ENCODE results near the gene SHC2.

SHC2 gene, protein sequence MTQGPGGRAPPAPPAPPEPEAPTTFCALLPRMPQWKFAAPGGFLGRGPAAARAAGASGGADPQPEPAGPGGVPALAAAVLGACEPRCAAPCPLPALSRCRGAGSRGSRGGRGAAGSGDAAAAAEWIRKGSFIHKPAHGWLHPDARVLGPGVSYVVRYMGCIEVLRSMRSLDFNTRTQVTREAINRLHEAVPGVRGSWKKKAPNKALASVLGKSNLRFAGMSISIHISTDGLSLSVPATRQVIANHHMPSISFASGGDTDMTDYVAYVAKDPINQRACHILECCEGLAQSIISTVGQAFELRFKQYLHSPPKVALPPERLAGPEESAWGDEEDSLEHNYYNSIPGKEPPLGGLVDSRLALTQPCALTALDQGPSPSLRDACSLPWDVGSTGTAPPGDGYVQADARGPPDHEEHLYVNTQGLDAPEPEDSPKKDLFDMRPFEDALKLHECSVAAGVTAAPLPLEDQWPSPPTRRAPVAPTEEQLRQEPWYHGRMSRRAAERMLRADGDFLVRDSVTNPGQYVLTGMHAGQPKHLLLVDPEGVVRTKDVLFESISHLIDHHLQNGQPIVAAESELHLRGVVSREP

DNA sequence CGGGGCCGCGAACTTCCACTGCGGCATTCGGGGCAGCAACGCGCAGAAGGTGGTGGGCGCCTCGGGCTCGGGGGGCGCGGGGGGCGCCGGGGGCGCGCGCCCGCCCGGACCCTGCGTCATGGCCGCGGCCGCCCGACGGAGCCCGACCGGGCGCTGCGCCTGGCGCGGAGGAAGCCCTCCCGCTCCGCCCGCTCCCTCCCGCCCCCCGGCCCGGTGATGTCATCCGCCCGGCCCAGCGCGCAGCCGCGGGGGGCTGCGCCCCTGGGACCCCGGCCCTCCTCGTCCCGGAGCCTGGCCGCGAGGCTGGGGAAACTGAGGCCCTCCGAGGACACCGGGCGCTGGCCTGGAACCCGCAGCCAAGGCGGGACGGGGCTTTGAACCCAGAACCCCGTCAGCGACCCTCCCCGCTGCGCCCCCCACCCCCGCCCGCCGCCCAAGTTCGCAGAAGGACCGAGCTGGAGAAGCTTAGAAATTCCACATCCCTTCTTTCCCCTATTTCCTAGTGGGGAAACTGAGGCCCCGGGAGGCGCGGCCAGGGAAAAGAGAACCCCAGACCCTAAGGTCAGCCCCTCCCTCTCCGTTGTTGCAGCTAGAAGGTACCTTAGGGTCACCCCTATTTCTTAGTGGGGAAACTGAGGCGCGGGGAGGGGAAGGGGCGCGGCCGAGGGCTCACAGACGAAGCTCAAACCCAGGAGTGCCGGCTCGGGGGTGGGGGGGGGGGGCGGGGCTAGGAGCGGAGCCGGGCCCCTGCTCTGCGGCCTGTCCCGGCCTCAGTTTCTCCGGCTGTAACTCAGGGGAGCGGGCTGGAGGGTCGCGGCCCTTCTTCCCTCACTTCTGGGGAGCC, at the start of gene SHC2:
Gene SHC2, minus strand, starts transcription at position 157 of the 844 bp plus-strand sequence. Its CDS starts 37 bp downstream, at position 120.
- DNase-seq (ENCODE audit: low read depth in 4 of 4, low spot score in 1 of 4) = no peak

DNA sequence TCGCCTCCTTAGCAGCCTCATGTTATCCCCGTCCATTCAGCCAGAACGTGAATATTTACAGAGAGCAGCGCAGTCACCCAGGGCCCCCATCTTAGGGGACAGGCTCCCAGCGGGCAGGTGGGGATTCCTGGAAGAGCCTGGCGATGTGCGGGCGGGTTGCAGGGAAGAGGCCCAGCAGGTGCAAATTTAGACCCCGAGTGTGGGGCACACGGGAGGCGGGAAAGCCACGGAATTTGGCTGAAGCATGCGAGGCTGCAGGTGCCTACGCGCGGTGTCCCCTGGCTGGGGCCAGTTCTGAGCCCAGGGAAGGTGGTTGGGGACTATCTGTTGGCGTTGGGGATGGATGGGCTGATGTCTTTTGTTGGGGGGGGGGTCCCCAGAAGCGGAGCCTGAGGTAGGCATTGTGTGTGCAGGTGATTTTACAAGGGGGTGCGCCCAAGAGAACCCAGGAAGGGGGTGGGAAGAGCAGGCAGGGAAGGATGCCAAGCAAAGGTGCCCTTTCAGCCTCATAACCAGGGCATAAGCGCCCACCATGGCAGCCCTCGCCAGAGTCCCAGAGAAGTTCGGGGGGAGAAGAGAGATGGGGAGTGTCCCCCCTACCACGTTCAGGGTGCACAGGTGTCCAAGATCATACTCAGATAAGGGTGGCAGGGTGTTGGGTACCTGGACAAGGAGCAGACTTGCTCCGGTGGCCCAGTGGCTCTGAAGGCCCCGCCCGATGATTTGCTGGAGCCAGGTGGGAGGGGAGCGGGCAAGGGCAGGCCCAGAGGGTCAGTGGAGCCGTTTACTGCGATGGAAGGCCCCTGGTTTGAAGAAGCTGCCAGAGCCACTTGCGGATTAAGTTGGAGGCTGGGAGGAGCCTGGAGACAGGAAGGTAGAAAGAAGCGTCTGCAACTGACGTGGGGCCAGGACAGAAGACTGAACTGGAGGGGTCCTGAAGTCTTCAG, 47.6 kb upstream of the SHC2 start:
- no peak for DNase-seq (ENCODE audit: low read depth in 4 of 4, low spot score in 1 of 4)

DNA sequence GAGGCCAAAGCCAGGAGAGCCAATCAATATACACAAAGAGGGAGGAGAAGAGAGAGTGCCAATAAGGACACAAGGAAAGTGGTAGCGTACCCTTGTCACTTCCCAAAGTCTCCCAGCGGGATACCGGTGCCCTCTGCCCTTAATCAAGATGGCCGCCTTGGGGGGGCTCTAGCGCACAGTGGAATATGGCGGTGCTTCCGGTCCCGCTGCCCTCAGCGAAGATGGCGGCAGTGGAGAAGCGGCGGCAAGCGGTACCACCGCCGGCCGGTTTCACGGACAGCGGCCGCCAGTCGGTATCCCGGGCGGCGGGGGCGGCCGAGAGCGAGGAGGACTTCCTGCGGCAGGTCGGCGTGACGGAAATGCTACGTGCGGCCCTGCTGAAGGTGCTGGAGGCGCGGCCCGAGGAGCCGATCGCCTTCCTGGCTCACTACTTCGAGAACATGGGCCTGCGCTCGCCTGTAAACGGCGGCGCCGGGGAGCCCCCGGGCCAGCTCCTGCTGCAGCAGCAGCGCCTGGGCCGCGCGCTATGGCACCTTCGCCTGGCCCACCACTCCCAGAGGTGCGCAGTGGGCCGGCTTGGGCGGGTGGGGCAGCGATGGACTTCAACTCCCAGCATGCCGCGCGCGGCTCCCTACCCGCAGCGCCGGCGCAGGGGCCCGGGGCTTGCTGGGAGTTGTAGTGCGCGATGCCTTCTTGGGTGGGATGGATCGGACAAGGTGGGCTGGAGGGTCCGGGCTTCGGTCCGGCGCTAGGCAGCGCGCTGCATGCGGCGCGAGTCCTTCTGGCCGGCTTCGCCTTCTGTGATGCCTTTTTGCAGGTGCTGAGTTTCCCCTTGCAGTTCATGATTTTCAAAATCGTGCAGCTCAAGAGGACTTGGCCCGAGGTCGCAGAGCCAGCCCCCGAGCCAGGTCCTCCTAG, 46.7 kb upstream of the SHC2 start, which contains the start of gene TPGS1:
Gene TPGS1, plus strand, starts transcription at position 212 of the 918 bp plus-strand sequence. Its CDS starts 10 bp downstream, at position 222.
- peak; percentile 56 to 85 (median 74) for DNase-seq (ENCODE audit: low read depth in 4 of 4, low spot score in 1 of 4)

DNA sequence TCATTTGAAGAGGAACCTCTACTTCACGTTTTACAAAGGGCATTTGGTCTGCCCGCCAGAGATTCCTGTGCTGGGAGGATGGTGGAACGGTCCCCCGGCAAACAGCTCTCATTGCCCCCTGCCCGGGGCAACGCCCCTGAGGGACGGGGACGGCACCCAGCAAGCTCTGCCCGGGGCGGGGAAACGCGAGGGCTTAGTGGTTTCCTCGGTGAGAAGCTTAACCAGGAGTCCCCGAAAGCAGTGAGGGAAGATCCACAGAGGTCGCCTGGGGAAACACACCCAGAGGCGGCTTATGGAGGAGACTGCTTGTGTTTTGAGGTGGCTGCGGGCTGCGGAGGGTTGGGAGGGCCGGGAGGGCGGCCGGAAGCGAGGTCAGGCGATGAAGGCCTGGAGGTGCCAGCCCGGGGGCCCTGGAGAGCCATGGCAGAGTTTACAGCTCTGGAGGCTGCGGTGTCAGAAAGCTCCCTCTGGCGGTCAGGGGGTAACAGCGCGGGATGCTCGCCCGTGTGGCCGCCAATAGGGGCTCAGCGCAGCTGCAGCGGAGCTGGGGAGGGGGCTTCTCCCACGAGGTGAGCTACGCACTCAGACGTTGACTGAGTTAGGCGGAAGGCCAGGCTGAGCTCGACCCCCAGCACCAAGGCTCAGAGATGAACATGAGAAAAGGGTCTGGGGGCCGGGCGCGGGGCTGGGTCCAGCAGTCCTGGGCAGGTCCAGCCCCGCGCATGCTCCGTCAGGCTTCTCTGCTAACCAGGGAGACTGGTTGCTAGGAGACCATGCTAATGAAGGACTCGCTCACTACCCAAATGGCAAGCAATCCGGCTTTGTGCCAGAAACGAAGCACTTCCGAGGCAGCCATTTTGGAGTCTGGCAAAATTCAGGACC, 45.8 kb upstream of the SHC2 start:
- DNase-seq (ENCODE audit: low read depth in 4 of 4, low spot score in 1 of 4) = peak; percentile 81 to 94 (median 92)

DNA sequence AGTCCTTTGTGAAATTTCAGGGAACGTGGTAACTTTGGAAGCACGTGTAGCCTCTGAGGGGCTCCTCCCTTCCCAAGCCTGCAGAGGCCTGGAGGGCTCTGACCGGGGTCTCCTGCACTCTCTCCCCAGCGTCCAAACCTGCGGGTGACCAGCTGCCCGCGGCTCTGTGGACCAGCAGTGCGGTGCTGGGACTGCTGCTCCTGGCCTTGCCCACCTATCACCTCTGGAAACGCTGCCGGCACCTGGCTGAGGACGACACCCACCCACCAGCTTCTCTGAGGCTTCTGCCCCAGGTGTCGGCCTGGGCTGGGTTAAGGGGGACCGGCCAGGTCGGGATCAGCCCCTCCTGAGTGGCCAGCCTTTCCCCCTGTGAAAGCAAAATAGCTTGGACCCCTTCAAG, 43.8 kb upstream of the SHC2 start:
- no peak for DNase-seq (ENCODE audit: low read depth in 4 of 4, low spot score in 1 of 4)

DNA sequence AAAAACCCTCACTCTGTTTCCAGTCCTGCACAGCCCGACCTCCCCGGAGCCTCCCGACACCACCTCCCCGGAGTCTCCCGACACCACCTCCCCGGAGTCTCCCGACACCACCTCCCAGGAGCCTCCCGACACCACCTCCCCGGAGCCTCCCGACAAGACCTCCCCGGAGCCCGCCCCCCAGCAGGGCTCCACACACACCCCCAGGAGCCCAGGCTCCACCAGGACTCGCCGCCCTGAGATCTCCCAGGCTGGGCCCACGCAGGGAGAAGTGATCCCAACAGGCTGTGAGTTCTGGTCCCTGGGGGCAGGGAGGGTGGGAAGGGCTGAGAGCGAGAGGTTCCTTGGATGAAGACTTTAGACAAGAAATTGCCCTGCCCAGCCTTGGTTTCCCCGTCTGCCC, 40.8 kb upstream of the SHC2 start:
- DNase-seq (ENCODE audit: low read depth in 4 of 4, low spot score in 1 of 4) = no peak

DNA sequence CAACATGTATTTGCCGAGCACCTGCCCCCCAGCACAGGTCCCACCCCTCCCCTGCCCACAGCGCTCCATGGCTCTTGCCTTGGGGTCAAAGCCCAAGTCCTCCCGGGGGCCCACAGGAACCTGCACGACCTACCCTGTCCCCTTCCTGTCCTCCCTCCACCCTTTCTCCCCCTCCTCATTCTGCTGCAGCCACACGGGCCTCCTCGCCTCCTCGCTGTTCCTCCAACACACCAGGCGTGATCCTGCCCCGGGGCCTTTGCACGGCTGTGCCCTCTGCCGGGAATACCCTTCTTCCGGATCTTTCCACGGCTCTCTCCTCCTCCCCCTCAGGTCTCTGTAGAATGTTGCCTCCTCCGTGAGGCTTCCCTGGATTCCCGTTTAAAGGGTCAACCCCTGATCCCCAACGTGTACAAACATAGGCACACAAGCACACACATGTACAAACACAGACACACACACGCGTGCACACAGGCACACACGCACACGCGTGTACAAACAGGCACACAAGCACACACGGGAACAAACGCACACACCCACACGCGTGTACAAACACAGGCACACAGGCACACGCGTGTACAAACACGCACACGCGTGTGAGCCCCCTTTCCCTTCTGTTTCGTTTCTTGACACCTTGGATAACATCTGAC, 38.3 kb upstream of the SHC2 start:
- DNase-seq (ENCODE audit: low read depth in 4 of 4, low spot score in 1 of 4) = no peak

DNA sequence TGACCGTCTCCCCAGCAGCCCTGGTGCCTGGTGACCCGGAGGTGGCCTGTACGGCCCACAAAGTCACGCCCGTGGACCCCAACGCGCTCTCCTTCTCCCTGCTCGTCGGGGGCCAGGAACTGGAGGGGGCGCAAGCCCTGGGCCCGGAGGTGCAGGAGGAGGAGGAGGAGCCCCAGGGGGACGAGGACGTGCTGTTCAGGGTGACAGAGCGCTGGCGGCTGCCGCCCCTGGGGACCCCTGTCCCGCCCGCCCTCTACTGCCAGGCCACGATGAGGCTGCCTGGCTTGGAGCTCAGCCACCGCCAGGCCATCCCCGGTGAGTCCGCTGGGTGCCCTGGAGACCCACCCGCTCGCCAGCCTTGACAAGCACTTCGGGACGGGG, 37.7 kb upstream of the SHC2 start:
- no peak for DNase-seq (ENCODE audit: low read depth in 4 of 4, low spot score in 1 of 4)

DNA sequence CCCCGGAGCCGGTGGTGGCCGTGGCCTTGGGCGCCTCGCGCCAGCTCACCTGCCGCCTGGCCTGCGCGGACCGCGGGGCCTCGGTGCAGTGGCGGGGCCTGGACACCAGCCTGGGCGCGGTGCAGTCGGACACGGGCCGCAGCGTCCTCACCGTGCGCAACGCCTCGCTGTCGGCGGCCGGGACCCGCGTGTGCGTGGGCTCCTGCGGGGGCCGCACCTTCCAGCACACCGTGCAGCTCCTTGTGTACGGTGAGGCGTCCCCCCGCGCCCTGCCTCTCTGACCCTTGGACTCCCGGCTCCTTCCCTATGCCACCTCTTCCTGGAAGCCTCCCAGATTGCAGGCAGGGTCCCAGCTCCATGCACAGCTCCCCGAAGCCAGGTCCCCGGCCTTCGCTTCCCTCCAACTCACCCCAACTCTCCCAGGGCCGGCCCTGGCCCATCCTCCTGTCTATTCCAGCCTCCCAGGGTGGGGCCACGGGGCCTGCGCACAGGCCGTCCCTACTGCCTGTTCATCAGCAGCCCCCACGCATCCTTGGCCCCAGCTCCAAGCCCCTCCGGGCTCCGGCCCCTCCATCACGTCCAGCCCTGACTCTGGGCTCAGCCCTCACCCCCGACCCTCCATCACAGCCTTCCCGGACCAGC, 37.2 kb upstream of the SHC2 start:
- no peak for DNase-seq (ENCODE audit: low read depth in 4 of 4, low spot score in 1 of 4)

DNA sequence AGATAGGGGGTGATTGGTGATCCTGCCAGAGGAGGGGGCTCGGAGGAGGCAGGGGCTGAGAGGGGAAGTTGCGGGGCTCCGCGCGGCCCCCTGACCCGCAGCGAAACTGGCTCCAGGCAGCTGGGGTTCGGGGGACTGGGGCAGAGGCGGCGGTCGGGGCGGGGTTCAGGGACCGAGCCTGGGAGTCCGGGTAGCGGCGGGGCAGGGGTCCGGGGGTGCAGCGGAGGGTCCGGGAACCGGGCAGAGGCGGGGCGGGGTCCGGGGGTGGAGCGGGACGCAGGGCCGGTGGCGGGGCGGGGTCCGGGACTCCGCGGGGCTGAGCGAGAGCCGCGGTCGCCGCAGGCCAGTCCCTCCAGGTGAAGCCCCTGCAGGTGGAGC, 36.6 kb upstream of the SHC2 start:
- DNase-seq (ENCODE audit: low read depth in 4 of 4, low spot score in 1 of 4) = no peak

DNA sequence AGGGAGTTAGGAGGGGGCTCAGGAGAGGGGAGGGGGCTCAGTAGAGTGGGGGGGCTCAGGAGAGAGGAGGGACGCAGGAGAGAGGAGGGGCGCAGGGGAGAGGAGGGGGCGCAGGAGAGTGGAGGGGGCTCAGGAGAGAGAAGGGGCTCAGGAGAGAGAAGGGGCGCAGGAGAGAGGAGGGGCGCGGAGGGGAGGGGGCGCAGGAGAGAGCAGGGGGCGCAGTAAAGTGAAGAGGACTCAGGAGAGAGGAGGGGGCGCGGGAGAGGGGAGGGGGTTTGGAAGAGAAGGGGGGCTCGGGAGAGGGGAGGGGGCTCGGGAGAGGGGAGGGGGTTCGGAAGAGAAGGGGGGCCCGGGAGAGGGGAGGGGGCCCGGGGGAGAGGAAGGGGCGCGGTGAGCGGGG, 36.2 kb upstream of the SHC2 start:
- no peak for DNase-seq (ENCODE audit: low read depth in 4 of 4, low spot score in 1 of 4)

DNA sequence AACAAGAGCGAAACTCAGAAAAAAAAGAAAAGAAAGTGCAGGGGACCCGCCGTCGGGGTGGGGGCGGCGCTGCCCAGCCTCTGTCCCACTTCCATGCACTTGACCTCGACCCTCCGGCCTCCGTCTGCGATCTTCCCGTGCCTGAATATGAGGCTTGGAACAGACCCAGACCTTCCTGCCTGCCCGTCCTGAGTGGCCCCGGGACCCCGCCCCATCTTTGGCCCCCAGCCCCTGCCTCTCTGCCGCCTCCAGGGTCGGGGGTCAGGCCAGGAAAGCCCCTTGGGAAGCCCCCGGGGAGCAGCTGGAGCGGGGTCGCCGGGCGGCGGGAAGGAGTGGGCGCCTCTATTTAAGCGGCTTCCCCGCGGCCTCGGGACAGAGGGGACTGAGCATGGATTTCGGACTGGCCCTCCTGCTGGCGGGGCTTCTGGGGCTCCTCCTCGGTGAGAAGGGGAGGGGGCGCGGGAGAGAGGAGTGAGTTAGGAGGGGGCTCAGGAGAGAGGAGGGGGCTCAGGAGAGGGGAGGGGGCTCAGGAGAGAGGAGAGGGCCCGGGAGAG, 35.4 kb upstream of the SHC2 start, which contains the start of gene MADCAM1:
Gene MADCAM1, plus strand, starts transcription at position 375 of the 554 bp plus-strand sequence. Its CDS starts 14 bp downstream, at position 389.
- no peak for DNase-seq (ENCODE audit: low read depth in 4 of 4, low spot score in 1 of 4)

DNA sequence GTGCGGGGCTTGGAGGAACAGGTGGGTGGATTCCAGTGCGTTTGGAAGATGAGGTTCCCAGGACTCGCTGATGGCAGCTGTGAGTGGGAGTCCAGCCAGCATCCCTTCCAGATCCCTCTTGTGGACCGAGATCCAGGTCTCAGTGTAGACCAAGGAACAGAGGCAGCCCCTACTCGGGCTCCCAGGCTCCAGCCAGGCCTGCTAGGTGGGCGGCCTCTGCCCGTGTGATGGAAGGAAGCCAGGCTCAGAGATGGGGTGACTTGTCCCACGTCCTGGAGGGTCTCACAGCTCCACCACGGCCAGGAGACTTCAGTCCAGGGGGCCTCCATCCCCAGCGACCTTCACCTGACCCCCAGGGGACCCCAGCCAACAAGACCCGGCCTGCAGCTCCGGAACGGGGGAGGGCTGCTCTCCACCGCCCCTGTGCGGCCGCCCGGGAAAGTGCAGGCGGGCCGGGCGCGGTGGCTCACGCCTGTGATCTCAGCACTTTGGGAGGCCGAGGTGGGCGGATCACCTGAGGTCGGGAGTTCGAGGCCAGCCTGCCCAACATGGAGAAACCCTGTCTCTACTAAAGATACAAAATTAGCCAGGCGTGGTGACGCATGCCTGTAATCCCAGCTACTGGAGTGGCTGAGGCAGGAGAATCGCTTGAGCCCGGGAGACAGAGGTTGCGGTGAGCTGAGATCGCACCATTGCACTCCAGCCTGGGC, 34.7 kb upstream of the SHC2 start:
- no peak for DNase-seq (ENCODE audit: low read depth in 4 of 4, low spot score in 1 of 4)

DNA sequence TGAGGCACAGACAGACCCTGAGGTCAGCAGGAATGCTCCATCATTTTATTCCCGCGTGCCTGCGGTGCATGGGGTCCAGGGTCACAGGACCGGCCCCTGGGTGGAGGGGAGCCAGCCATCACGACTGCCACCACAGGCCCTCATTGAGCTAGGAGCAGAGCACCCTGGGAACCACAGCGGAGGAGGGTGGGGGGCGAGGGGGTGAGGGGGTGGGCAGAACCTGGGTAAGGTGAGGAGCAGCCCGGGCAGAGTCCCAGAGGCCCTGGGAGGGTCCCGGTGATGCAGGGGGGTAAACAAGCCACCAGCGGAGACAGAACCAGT, 34.2 kb upstream of the SHC2 start:
- DNase-seq (ENCODE audit: low read depth in 4 of 4, low spot score in 1 of 4) = no peak

DNA sequence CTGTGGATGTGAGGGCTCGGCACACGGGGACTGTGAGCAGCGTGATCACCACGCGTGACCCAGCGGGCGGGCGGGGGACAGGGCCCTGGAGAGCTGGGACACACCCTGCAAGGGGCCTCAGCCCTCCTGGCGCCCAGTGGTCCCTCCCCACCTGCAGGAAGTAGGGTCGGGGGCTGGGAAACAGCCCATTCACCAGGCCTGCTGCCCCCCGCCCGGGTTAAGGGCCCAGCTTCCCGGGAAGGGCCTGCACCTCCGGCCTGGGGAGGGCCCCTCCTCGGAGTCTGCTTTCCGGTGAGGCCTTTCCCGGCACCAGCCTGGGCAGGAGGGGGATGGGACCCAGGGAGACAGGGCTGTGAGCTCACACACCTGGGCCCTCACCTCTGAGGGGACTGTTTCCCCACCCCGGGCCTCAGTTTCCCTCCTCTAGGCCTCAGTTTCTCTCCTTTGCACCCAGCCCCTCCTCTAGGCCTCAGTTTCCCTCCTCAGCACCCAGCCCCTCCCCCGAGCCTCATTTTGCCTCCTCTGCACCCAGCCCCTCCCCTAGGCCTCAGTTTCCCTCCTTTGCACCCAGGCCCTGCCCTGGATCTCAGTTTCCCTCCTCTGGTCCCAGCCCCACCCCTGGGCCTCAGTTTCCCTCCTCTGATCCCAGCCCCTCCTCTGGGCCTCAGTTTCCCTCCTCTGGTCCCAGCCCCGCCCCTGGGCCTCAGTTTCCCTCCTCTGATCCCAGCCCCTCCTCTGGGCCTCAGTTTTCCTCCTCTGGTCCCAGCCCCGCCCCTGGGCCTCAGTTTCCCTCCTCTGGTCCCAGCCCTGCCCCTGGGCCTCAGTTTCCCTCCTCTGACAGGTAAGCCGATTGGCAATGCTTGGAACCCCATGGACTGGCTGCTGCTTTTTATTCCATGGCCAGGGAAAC, 33.6 kb upstream of the SHC2 start:
- no peak for DNase-seq (ENCODE audit: low read depth in 4 of 4, low spot score in 1 of 4)

All from stimulated activated CD4-positive, alpha-beta T cell treated with anti-CD3 and anti-CD28 coated beads, Interleukin-1b, Interleukin-23, amount 100 ng/mL, for 24 hours (primary cell).